Duodenal mucosa (tissue), 2 donors: ENCODE measurements around the gene FIBP.

Experiments
- H3K27ac ChIP-seq: one replicate; pipeline ENCODE4 v1.7.0; 2013; ENCODE audit warnings: low read depth, low read length
- H3K27me3 ChIP-seq, 2 donors: one replicate each; pipeline ENCODE4 v1.7.0; 2013; ENCODE audit warnings: low read length in 2 of 2, control low read depth in 1 of 2; ENCODE audit not compliant: insufficient read depth in 2 of 2, control insufficient read depth in 1 of 2
- H3K36me3 ChIP-seq, 2 donors: one replicate each; pipeline ENCODE4 v1.7.0; 2013; ENCODE audit warnings: low read length in 2 of 2, control low read depth in 1 of 2; ENCODE audit not compliant: insufficient read depth in 2 of 2, control insufficient read depth in 1 of 2
- H3K4me1 ChIP-seq, 2 donors: one replicate each; pipeline ENCODE4 v1.7.0; 2013; ENCODE audit warnings: low read length in 2 of 2, control low read depth in 1 of 2; ENCODE audit not compliant: insufficient read depth in 2 of 2, control insufficient read depth in 1 of 2
- H3K4me3 ChIP-seq, 2 donors: one replicate each; pipeline ENCODE4 v1.7.0; 2013; ENCODE audit warnings: low read length in 2 of 2, low read depth in 1 of 2
- H3K9ac ChIP-seq, 2 donors: one replicate each; pipeline ENCODE4 v1.7.0; 2013; ENCODE audit warnings: low read length in 2 of 2, low read depth in 1 of 2
- H3K9me3 ChIP-seq, 2 donors: one replicate each; pipeline ENCODE4 v1.7.0; 2013; ENCODE audit warnings: low read length in 2 of 2, control low read depth in 1 of 2; ENCODE audit not compliant: control insufficient read depth in 1 of 2

FIBP gene

GRCh38 chr11:65888163-65888814 is at the start of gene FIBP:
Gene FIBP, minus strand, starts transcription at chr11:65888471. Its CDS starts 53 bp downstream, at chr11:65888418.
- peaks cover 10 to 22% of the 10 kb centered on the region in 2 donors for H3K36me3 ChIP-seq
- H3K9ac ChIP-seq = peak within 1 kb of the TSS; percentile 73 to 90
- H3K4me1 ChIP-seq = peaks cover 50 to 66% of the 10 kb centered on the region in 2 donors
- H3K27me3 ChIP-seq = peaks cover 0 to 3% of the 10 kb centered on the region in 2 donors
- H3K9me3 ChIP-seq = no peaks in the 10 kb centered on the region
- peak within 1 kb of the TSS; percentile 91 for H3K27ac ChIP-seq
- H3K4me3 ChIP-seq = peak within 1 kb of the TSS; percentile 81 to 85

- Histone ChIP-seq H3K27ac (no peak overlapping the region), H3K4me3 (no peak overlapping the region), H3K36me3 (no peaks in the 10 kb centered on the region), H3K27me3 (peaks cover 0 to 9% of the 10 kb centered on the region in 2 donors), H3K4me1 (no peaks in the 10 kb centered on the region), H3K9ac (no peak overlapping the region), H3K9me3 (no peaks in the 10 kb centered on the region)
These were observed 49.5 kb upstream of the FIBP start for GRCh38 chr11:65937766-65938165.

GRCh38 chr11:65934014-65934413 is 45.7 kb upstream of the FIBP start:
- Histone ChIP-seq H3K4me1 (peaks cover 0 to 1% of the 10 kb centered on the region in 2 donors), H3K27me3 (peaks cover 0 to 3% of the 10 kb centered on the region in 2 donors), H3K27ac (no peak overlapping the region)

GRCh38 chr11:65932558-65932919 is 44.3 kb upstream of the FIBP start:
- Histone ChIP-seq H3K9me3 (no peaks in the 10 kb centered on the region), H3K27me3 (peaks cover 0 to 2% of the 10 kb centered on the region in 2 donors), H3K36me3 (no peaks in the 10 kb centered on the region), H3K9ac (no peak overlapping the region), H3K4me1 (peaks cover 0 to 12% of the 10 kb centered on the region in 2 donors), H3K27ac (no peak overlapping the region), H3K4me3 (no peak overlapping the region)

More at GRCh38 chr11:65934014-65934413, 45.7 kb upstream of the FIBP start:
- Histone ChIP-seq H3K9me3 (no peaks in the 10 kb centered on the region), H3K36me3 (no peaks in the 10 kb centered on the region), H3K4me3 (no peak overlapping the region), H3K9ac (no peak overlapping the region)

GRCh38 chr11:65931773-65932557 is 43.7 kb upstream of the FIBP start:
- Histone ChIP-seq H3K9me3 (no peaks in the 10 kb centered on the region), H3K27ac (no peak overlapping the region), H3K36me3 (no peaks in the 10 kb centered on the region), H3K9ac (no peak overlapping the region), H3K4me3 (no peak overlapping the region), H3K27me3 (no peaks in the 10 kb centered on the region), H3K4me1 (peaks cover 0 to 16% of the 10 kb centered on the region in 2 donors)

GRCh38 chr11:65928667-65929066 is 40.4 kb upstream of the FIBP start:
- Histone ChIP-seq H3K27ac (no peak overlapping the region), H3K27me3 (no peaks in the 10 kb centered on the region), H3K9ac (no peak overlapping the region), H3K36me3 (no peaks in the 10 kb centered on the region), H3K9me3 (no peaks in the 10 kb centered on the region), H3K4me1 (peaks cover 0 to 16% of the 10 kb centered on the region in 2 donors), H3K4me3 (no peak overlapping the region)

GRCh38 chr11:65927904-65928397 is 39.7 kb upstream of the FIBP start:
- no peaks in the 10 kb centered on the region for H3K9me3 ChIP-seq
- peak overlapping the region in 1 of 2 donors; percentile 25 for H3K9ac ChIP-seq
- H3K36me3 ChIP-seq = peaks cover 0 to 5% of the 10 kb centered on the region in 2 donors
- H3K27me3 ChIP-seq = no peaks in the 10 kb centered on the region
- H3K4me3 ChIP-seq = peak overlapping the region; percentile 18 to 45
- peaks cover 0 to 16% of the 10 kb centered on the region in 2 donors for H3K4me1 ChIP-seq
- peak overlapping the region; percentile 12 for H3K27ac ChIP-seq

GRCh38 chr11:65925397-65925796 is 37.1 kb upstream of the FIBP start:
- H3K4me1 ChIP-seq = peaks cover 7 to 24% of the 10 kb centered on the region in 2 donors
- H3K4me3 ChIP-seq = no peak overlapping the region
- H3K9me3 ChIP-seq = no peaks in the 10 kb centered on the region
- no peak overlapping the region for H3K27ac ChIP-seq
- H3K27me3 ChIP-seq = no peaks in the 10 kb centered on the region
- H3K36me3 ChIP-seq = peaks cover 0 to 17% of the 10 kb centered on the region in 2 donors
- H3K9ac ChIP-seq = no peak overlapping the region

- H3K4me3 ChIP-seq = no peak overlapping the region
- peaks cover 18 to 25% of the 10 kb centered on the region in 2 donors for H3K4me1 ChIP-seq
- H3K36me3 ChIP-seq = peaks cover 0 to 17% of the 10 kb centered on the region in 2 donors
- H3K27ac ChIP-seq = no peak overlapping the region
- H3K9me3 ChIP-seq = no peaks in the 10 kb centered on the region
- no peaks in the 10 kb centered on the region for H3K27me3 ChIP-seq
- H3K9ac ChIP-seq = no peak overlapping the region
These were observed 34.3 kb upstream of the FIBP start for GRCh38 chr11:65922565-65922964.

GRCh38 chr11:65921876-65922275 is 33.6 kb upstream of the FIBP start:
- Histone ChIP-seq H3K9ac (no peak overlapping the region), H3K4me3 (no peak overlapping the region), H3K27me3 (no peaks in the 10 kb centered on the region), H3K9me3 (no peaks in the 10 kb centered on the region), H3K36me3 (peaks cover 0 to 17% of the 10 kb centered on the region in 2 donors), H3K4me1 (peaks cover 24 to 27% of the 10 kb centered on the region in 2 donors), H3K27ac (no peak overlapping the region)
